ENCODE data around the gene PDLIM3. TPM values are rescaled to one million over a fixed set of nuclear protein-coding genes. Genes with fewer than 3 reads are reported as not detected.

PDLIM3 gene
- polyA plus RNA-seq, 1 donor (not counting 4 experiments of a cell fraction or from before 2014, with no cell fraction given), result not detected

DNA sequence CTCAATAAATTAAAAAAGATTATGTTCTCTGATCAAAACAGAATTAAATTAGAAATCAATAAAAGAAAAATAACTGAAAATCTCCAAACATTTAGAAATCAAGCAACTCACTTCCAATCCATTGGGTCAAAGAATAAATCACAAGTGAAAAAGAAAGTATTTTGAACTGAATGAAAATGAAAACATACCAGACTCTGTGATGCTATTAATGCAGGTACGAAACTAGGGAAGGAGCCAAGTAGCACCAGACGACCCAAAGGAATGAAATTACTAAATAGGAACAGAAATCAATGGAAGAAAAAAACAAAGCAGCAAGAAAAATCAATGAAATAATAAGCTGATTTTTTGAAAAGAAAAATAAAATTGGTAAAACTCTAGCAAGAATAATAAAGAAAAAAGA, 79.2 kb downstream of the PDLIM3 start:
- no peak for FAIRE-seq
- H3K9me1 ChIP-seq (ENCODE audit: control insufficient read depth, extremely low read depth, insufficient read depth, low read length), result no peaks in the 10 kb centered on the region
- no peak overlapping the region for H3K4me3 ChIP-seq (ENCODE audit: control insufficient read depth in 2 of 3, extremely low read depth in 1 of 3, insufficient read depth in 2 of 3, low read depth in 1 of 3, low read length in 3 of 3)
- H3K9me3 ChIP-seq (ENCODE audit: control insufficient read depth, low read depth, low read length), result no peaks in the 10 kb centered on the region
- H3K36me3 ChIP-seq (ENCODE audit: control insufficient read depth in 2 of 2, extremely low read depth in 1 of 2, insufficient read depth in 2 of 2, low read length in 2 of 2), result no peaks in the 10 kb centered on the region
- DNase-seq (ENCODE audit: low read depth, low spot score), result no peak
- no peak overlapping the region for H2AFZ ChIP-seq (ENCODE audit: control insufficient read depth, low read length)
- H3K9ac ChIP-seq (ENCODE audit: control insufficient read depth, extremely low read depth, insufficient read depth, low read length), result no peak overlapping the region
- no peaks in the 10 kb centered on the region for H3K79me2 ChIP-seq (ENCODE audit: control insufficient read depth, insufficient read depth, low read length)
- TF ChIP-seq EZH2 (IDR thresholded peaks at IDR 0.05; ENCODE audit: low read length), result no peak
- TF ChIP-seq, protein P1, sequence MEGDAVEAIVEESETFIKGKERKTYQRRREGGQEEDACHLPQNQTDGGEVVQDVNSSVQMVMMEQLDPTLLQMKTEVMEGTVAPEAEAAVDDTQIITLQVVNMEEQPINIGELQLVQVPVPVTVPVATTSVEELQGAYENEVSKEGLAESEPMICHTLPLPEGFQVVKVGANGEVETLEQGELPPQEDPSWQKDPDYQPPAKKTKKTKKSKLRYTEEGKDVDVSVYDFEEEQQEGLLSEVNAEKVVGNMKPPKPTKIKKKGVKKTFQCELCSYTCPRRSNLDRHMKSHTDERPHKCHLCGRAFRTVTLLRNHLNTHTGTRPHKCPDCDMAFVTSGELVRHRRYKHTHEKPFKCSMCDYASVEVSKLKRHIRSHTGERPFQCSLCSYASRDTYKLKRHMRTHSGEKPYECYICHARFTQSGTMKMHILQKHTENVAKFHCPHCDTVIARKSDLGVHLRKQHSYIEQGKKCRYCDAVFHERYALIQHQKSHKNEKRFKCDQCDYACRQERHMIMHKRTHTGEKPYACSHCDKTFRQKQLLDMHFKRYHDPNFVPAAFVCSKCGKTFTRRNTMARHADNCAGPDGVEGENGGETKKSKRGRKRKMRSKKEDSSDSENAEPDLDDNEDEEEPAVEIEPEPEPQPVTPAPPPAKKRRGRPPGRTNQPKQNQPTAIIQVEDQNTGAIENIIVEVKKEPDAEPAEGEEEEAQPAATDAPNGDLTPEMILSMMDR (optimal IDR thresholded peaks at IDR 0.05 in 1 of 3, IDR thresholded peaks at IDR 0.05 in 1 of 3, conservative IDR thresholded peaks at IDR 0.05 in 1 of 3; ENCODE audit: extremely low read depth in 1 of 3, insufficient read depth in 2 of 3, low read length in 3 of 3), result no peak
- dilution Hi-C loops (cut with MboI; ENCODE audit: extremely low pct_ligation_motif_present, low sequenced_read_pairs), result no loop called here
- no peak overlapping the region for H3K4me2 ChIP-seq (ENCODE audit: control insufficient read depth, extremely low read depth, insufficient read depth, low read depth, low read length)
- no peaks in the 10 kb centered on the region for H4K20me1 ChIP-seq (ENCODE audit: control insufficient read depth, extremely low read depth, insufficient read depth, low read length)
- no peak overlapping the region for H3K27ac ChIP-seq (ENCODE audit: control insufficient read depth, insufficient read depth, low read length)
- H3K4me1 ChIP-seq (ENCODE audit: control insufficient read depth, extremely low read depth, insufficient read depth, low read length), result no peaks in the 10 kb centered on the region
- no peaks in the 10 kb centered on the region for H3K27me3 ChIP-seq (ENCODE audit: control insufficient read depth, extremely low read depth, insufficient read depth, low read length)

Other genes with a start within 250 kb of the PDLIM3 start
- gene LRP2BP, start 139.6 kb downstream of the PDLIM3 start, polyA plus RNA-seq, result 0.03 to 0.22 TPM (median 0.15 TPM) in 3 replicates
- 4.4 to 9.4 TPM (median 8.0 TPM) in 3 replicates for gene ANKRD37, start 138.7 kb downstream of the PDLIM3 start, polyA plus RNA-seq
- 24.6 to 41.7 TPM (median 24.7 TPM) in 3 replicates for gene UFSP2, start 109.5 kb downstream of the PDLIM3 start, polyA plus RNA-seq
- gene CCDC110, start 63.8 kb downstream of the PDLIM3 start, polyA plus RNA-seq, result 0.14 TPM in 1 of 3 replicates, not detected in the others

Measured in keratinocyte (primary cell).